Stimulated activated CD4-positive, alpha-beta T cell treated with anti-CD3 and anti-CD28 coated beads, Interleukin-1b, Interleukin-23, amount 100 ng/mL, for 1 hour (primary cell): Measurements from ENCODE around the gene ZBED4.
"Not testable (repeated sequence)": the region's sequence is repeated elsewhere in the genome, so short reads cannot be mapped to it uniquely, and the experiment has no call there.

Source experiments
- DNase-seq, 2 donors: peaks; one replicate each; pipeline ENCODE4 v3.0.0-alpha.2; 2020; ENCODE audit warnings: low read depth in 2 of 2

Gene ZBED4

DNA sequence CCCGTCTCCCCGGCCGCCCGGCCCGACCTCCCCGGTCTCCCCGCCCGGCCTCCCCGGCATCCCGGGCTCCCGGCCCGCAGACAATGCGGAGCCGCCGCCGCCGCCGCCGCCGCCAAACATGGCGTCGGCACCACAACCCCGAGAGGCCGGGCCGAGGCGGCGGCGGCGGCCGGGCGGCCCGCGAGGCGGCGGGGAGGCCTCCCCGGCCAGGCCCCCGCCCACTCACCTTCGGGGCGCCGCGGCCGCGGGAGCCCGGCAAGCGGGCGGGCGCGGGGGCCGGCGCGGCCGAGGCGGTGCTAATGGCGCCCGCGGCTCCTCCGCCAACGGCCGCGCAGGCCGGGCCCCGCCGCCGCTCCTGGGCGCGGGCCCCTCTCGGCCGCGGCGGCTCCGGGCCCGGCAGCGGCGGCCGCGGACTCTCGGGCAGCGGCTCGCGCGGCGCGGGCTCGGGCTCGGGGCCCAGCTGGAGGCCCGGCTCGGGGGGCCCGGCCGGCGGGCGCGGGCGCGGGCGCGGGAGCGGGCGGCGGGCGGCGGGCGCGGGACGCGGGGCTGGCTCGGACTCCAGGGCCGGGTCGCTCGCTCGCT, 26.3 kb upstream of the ZBED4 start:
- no peak for DNase-seq

DNA sequence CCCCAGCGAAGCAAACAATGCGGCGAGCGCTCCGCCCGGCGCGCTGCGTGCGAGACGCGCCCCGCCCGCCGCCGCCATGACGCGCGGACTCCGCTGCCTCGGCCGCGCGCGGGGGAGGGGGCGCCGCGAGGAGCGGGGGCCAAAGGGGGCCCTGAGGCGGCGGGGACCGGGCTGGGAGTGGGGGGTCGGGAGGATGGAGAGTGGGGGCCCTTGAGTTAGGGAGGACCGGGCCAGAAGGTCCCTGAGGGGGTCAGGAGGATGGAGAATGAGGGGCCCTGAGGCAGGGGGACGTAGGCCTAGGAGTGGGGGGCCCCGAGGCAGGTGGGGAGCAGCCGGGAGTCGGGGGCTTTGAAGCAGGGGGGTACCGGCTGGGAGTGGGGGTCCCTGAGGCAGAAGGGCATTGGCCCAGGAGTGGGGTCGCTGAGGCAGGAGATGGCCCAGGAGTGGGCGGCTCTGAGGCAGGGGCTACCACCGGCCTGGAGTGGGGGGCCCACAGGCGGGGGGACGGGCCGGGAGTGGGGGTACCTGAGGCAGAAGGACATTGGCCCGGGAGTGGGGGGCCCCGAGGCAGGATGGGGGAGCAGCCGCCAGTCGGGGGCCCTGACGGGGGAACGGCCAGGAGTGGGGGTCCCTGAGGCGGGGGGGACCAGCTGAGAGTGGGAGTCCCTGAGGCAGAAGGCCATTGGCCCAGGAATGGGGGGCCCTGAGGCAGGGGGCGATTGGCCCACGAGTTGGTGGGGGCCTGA, 25.6 kb upstream of the ZBED4 start, which contains the start of gene BRD1:
Gene BRD1 (minus strand): TSS at position 21 of the 746 bp plus-strand sequence. CDS start 3,556 bp downstream, outside the sequence.
- peak in 1 of 2 donors; percentile 23 for DNase-seq

DNA sequence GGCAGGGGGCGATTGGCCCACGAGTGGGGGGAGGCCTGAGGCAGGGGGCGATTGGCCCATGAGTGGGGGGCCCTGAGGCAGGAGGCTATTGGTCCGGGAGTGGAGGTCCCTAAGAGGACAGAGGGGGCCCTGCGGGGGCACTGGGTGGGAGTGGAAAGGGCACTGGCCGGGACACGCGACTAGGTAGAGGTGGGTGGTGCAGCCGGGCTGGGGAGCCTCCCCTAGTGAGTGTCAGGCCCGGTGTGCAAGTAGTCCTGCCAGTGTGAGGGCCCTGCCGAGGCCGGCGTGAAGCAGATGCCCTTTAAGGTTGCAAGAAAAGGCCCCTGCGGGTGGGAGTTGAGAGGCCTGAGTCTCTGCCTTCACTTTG, 25.1 kb upstream of the ZBED4 start:
- no peak for DNase-seq

DNA sequence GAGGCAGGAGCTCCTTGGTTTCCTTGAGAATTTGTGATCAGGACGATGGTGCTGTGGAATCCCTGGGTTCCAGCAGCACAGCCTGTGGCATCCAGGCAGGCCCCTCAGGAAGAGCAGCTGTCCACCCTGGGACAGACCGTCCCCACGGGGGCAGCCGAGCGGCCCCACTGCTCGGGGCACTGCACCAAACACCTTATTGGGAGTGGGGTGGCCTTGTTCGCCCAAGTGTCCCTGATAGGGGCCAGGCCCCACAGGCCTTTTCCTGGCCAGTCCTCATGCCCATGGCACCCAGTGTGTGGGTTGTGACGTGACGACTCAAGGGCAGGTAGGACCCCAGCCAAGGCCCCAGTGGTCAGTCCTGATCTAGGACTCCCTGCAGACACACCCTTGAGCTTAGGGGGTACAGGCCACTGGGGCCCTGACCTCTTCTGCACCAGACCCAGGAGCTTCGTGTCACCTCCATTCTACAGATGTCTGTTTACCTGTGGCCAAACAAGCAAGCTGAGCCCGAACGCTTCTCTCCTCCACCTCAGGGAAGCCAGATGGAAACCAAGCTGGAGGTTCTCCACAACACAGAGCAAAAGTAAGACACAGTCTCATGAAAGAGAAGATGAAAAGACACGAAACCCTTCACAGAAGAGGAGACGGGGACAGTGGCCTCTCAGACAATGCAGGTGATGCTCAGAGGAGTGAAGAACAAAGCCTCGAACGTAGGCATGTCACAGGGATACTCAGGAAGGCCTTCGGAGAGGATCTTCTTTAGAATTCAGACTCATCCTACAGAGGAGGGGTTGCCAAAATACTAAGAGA, 24.4 kb upstream of the ZBED4 start:
- DNase-seq: no peak

DNA sequence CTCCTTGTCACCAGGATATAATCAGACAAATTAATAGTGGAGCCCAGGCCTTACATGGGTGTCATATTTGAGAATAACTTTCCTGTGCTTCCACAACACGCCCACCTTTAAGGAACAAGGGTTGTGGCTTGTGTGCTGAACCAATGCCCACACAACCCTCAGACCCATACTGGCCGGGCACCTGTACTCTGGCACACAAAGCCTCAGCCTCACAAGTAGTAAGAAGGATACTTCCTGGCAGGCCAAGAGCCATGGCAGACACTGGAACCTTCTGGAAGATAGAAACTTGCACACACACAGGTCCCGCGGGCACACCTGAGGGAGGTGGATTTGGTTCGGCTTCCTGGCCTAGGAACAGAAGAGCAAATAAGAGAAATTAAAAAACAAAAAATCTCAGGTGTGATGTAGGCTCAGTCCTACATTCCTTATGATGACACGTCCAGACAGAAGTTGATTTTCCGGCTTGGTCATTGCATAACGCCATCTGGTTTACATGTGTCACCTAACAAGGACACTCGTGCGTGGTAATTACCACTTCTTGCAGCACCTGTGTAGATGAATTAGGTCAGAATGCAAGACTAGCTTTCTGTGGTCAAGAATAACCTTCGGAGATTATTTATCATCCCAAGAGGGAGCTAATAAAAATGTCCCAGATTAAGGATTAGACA, 20.2 kb upstream of the ZBED4 start:
- no peak for DNase-seq

DNA sequence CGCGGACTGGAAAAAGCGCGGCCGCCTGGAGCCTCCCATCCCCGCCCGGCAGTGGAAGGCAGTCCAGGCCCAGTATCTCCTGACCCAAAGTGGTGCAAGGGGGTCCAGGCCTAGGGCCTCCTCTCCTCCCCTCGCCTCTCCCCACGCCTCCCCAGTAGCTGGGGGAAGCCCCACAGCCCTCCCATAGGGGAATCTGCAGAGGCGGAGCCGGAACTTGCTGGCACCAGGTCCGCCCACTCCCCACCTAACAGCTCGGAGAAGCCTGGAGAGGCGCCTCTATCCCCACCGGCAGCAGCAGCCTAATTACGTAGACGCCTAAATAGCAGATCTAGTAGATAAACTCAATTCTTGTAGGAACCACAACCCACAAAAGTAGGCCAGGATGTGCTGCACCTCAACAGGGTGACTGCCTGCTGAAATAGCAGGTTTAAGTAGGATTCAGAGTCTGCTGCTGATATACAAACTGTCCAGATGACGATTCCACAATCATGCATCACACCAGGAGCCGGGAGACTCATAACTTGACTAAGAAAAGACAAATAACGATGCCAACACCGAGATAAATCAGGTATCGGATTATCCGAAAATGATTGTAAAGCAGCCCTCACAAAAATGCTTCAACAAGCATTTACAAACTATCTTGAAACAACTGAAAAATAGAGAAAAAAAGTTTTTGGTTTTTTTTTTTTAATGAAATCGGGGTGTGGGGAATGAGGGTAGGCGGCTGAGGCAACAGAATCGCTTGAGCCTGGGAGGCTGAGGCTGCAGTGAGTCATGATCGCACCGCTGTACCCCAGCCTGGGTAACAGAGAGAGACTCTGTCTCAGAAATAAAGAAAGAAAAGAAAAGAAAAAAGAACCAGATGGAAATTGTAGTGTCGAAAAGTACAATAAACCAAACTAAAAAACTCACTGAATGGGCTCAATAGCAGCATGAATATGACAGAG, 14.6 kb upstream of the ZBED4 start:
- DNase-seq: peak; percentile 52 to 71

DNA sequence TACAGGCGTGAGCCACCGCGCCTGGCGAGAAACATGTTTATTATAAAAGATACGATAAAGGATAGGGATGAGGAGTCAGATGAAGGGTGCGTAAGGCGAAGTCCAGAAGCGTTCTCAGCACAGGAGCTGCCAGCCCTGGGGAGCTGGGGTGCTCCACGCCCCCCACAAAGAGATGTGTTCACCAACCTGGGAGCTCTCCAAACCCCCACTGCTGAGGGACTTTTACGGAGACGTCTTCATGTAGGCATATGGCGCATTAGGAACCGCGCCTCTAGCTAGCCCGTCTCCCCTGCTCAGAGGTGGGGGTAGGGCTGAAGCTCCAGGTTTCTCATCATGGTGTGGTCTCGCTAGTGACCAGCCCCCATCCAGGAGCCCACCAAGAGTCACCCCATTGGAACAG, 8.4 kb upstream of the ZBED4 start:
- no peak for DNase-seq

DNA sequence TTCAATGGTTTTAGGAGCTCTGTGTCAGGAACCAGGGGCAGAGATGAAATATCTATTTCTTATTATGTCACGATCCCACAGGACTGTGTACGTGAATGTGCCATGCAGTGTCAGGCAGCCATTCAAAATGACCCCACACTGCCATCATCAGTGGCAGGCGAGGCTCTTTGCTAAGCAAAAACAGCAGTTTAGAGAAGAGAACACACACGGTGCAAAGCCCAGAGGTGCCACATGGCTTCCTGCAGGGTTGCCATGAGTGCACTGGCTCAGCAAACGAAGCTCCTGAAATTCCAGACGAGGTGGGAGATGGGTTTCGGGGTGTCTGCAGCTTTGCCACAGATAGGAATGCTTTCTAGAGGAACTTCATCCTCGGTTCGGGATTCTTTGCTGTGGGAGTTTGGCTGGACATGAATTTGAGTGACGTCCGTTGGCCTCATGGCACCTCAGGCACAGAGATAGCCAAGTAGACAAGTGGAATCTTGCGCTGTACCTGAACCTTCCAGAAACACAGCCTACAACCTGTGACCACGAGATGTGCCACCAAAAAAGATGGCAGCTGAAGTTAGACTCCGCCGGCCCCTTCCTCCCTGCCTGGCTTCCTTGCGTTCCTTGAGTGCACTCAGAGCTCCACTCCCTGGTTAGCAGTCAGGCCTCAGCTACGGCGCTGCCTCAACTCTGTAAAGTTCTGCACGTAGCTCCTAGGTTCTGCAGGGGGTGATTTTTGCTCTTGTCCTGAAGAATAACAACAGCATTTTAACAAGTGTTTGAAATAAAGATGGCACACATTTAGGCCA, 7.8 kb upstream of the ZBED4 start:
- no peak for DNase-seq

DNA sequence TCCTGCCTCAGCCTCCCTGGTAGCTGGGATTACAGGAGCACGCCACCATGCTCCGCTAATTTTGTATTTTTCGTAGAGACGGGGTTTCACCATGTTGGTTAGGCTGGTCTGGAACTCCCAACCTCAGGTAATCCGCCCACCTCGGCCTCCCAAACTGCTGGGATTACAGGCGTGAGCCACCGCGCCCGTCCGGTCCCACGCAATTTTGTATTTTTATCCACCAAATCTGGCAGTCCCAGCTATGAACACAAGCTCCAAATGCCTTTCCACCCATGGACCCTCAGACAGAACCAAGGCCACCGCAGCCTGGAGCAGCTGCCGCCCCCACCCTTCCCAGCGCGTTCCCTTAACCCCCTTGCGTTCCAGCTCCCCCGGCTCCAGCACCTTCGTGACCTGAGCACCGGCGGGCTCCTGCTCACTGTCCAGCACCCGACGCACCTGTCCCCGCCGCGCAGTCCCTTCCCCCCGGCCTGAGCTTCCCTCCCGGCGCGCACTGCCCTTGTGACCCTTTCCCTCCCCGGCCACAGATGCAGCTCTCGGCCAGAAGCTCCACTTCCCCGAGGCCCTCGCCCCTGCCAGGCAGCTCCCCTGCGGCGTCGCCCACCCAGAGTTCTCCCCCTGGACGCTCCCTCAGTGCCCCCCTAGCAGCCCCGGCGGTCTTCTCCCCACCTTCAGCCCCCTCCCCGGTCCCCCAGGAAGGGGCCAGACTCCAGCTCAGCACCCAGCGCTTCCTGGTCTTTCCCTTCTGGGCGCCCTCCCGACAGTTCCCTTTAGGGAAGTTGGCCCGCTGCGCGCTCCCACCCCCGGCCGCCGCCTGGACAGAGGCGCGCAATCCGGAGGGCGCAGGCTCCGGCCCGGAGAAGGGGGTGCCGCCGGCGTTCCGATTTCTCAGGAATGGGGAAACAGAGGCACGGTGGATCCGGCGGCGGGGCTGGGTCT, 5.6 kb upstream of the ZBED4 start:
- DNase-seq: no peak

DNA sequence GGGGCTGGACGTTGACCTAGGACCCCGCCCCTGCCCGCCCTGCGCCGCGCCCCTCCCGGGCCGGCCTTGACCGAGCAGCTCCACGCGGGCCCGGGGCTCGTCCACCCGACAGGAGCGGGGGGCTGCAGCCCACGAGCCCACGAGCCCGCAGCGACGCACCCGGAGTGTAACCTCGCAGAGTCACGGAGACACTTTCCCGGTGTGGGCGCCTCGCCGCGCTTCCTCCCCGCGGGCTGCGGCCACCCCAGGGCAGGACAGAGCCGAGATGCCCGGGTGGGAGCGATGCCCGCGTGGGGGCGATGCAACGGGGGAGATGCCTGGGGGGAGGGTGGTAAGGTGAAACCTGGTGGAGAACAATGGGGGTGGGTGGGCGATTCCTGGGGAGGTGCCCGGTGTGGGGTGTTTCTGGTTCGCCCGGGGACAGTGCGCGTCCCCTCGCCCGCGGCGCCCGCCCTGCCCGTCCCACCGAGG, 4.9 kb upstream of the ZBED4 start:
- DNase-seq: no peak

DNA sequence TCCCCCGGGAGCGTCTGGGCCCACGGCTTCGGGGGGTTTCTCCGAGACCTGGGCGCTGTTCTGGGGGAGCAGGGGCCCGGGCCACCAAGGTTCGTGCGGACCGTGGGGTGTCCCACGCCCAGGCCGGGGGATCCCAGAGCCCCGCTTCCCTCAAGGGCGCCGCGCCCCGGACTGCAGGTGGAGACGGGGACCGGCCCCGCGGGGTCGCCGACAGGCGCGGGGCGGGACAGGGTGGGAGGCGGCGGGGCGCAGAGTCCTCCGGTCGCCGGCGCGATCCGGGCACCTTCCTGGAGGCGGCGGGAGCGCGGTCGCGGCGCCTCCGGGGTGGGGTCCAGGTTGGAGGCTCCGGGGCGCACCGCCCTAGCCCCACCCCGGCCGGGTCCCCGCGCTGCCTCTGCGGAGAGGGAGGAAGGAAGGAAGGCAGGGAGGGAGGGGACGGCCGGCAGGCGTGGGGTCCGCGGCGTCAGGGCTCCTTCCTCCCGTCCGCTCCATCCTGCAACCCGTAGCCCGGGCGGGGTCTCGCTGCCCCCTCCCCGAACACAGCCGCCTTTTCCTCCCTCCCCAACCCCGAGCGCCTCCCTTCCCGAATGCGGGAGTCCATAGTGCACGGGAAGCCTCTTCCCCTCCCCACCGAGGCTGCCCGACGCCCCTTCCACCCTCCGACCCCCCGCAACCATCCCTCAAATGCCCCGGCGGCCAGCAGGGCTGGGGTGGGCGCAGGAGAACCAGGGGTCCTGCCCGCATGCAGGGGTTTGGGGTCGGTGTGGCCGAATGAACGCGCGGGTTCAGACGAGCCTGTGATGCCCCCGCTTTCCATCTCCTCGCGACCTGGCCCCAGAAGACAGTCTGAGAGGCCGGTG, 4.3 kb upstream of the ZBED4 start:
- no peak for DNase-seq

DNA sequence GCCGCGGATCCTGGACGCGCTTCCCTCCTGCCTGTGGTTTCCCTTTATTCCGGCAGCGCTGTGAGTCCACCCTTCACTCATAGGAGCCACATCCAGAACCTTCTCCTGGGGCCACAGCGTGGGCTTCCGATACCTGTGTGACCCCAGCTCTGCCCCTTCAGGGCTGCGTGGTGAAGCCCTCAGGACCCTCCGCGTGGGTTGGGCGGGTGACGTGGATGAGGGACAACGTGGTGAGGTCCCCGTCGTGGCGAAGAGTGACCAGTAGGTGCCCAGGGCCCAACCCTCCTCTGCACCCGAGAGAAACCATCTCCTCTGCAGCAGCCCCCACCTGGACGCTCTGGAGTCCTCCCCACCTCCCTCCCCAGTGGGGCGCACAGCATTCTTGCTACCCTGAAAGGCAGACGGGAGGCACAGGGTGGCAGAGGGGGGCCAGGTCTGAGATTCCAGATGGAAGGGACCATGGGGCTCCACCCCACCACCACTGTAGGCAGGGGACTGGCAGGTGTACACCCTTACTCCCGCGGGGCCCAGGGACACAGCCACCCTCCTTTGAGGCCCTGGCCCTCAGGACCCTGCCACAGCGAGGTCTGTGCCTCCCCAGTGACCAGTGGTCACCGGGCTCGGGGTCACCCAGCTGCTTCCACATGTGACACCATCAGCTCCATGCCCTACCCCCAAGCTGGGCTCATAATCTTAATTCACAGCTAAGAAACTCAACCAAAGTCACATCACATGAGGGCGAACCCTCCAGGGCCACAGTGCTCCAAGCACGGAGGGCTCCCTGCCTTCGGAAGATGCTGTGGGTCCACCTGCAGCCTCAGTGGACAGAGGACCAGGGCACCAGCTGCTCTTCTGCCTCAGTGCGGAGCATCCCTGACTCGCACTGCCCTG, 3.4 kb upstream of the ZBED4 start:
- DNase-seq: no peak

DNA sequence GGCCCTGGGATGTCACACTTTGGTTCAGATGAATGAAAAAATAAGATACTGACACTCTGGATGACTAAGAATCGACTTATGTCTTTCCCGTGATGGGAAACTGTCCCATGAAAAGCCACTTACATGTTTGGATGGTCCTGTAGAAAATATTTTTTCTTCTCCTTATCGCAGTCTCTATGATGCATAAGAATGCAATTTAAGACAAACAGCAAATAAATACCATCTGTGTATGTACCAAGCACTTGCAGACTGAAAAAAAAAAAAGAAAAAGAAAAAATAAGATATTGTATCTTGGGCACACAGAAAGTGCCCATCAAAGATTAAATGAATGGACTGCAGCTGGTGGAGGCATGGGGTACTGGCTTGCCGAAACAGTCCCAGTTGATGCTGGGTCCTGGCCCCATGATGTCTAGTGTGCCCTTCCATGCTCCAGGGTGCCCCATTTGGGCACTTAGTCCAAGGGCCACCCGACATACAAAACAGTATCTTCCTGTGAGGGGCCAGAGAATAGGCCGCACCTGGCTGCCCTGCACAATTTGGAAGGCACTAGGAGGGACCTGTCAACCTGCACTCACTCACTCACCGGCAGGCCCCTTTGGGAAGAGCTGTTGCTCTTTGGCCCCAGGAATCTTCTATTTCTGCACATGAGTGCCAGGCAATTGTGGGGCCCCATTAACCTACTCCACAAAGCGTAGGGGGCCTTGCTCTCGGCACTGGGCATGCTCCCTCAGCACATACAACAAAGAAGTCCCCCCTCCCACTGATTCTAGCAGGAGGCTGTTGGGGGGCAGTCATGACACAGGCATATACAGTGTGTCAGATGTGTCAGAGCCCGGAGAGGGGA, 2.5 kb upstream of the ZBED4 start:
- DNase-seq: no peak

DNA sequence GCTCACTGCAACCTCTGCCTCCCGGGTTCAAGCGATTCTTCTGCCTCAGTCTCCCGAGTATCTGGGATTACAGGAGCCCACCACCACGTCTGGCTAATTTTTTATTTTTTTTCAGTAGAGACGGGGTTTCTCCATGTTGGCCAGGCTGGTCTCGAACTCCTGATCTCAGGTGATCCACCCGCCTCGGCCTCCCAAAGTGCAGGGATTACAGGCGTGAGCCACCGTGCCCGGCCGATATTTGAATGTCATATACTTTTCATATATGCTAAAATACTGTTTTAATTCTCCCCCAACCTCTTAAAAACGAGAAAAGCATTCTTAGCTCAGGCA, 1.1 kb upstream of the ZBED4 start:
- DNase-seq: not testable (repeated sequence)

DNA sequence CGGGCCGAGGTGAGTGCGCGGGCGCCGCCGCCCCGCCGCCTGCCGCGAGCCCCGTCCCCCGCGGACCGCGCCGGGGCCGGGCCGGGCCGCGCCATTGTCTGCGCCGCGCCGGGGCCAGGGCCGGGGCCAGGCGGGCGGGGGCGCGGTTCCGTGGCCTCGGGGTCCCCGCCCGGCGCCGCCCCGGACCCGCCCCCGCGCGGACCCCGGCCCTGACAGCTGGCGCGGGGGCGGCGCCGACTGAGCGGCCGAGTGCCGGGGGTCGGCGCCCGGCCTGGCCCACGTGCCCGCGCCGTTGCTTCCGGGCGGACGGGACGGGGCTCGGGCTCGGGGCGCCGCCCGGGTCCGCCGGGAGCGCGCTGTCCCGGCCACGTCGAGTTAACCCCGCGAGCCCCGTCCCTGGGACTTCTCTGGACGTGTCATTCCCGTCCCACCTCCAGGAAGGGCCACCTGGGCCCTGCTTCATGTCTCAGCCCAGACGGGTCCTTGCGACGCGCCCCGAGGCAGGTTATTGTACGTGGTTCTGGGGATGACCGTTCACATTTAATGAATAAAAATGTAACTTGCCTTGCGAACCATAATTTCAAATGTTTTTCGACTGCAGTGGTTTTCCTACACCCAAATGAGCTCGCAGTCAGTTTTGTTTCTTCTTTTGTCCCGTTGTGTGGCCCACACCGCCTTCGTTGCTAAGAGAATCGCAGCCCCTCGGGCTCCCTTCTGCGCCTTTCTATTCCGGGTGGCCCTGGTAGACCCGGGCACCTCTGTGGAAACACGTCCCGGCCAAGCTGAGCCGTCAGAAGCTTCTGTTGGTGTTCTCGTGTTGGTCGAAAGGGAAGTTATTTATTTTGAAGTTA, 562 bp downstream of the ZBED4 start:
- no peak for DNase-seq
